GM19238 (cell line): Measurements from ENCODE around the gene H1-8.
"Not testable (repeated sequence)": the region's sequence is repeated elsewhere in the genome, so short reads cannot be mapped to it uniquely, and the experiment has no call there.

Experiments used
- DNase-seq: peaks from one replicate; pipeline ENCODE4 v3.0.0; 2011; ENCODE audit warnings: low spot score; ENCODE audit not compliant: insufficient read length

Gene H1-8

GRCh38 chr3:129533406-129533805, 9.6 kb upstream of the H1-8 start:
- no peak for DNase-seq

GRCh38 chr3:129534428-129535027, 8.4 kb upstream of the H1-8 start:
- DNase-seq, result no peak

- no peak for DNase-seq
These were observed 7.9 kb upstream of the H1-8 start for GRCh38 chr3:129535075-129535474.

- no peak for DNase-seq
These were observed 6.7 kb upstream of the H1-8 start for GRCh38 chr3:129536374-129536667.

DNA sequence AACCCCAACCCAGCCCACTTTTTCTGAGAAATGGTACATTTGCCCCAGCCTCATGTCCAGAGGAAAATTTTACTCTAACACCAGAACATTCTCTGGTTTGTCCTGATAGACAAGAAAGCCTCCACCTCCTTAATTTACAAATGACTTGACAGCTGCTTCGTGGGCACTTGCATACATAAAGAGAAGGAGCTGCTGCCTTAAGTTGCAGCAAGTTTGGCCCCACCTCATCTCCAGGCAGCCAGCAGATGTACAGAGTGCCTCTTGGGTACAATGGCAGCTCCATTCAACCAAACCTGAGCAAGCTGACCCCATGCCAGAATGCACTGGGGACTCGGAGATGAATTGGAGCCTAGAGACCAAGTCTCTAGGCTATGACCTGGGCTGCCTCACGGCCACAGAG, 6.2 kb upstream of the H1-8 start:
- no peak for DNase-seq

- DNase-seq, result no peak
These were observed 3.8 kb upstream of the H1-8 start for GRCh38 chr3:129539206-129539605.

GRCh38 chr3:129540776-129541516, 2.0 kb upstream of the H1-8 start:
- no peak for DNase-seq

DNA sequence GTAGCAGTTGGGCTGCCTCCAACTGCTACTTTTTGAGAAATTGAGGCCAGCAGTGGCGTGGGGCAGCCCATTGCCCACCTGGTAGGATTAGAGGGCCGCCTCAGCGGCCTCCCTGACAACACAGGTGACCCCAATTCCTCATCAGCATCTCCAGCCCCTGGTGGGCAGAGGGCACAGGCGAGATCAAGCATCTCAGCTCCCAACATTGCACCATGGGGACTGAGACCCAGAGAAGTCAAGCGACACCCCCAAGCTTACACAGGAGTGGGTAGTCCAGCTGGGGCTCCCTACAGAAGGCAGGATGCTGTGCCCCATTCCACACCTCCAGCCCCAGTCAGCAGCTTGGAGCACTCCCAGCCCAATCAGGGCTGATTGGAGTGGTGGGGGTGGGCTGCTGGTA, 228 bp upstream of the H1-8 start:
- no peak for DNase-seq

DNA sequence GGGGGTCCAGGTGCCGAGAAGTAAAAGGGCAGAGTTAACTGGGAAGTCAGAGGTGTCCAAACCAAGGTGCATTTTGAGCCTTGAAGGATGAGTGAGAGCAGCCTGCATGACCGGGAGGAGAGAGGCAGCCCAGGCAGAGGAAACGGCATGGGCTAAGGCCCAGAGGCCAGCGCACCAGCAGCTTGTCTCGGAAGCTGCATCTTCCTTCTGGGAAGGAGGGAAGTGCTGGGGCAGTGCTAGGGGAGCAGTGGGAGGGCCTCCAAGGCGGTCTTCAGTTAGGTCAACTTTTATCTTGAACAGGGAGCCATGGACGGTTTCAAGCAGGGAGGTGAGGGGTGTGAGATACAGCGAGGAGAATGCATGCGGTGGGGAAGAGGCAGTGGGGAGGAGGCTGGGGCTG, 1.0 kb downstream of the H1-8 start:
- no peak for DNase-seq

GRCh38 chr3:129545951-129546350, 3.0 kb downstream of the H1-8 start:
- DNase-seq, result not testable (repeated sequence)

DNA sequence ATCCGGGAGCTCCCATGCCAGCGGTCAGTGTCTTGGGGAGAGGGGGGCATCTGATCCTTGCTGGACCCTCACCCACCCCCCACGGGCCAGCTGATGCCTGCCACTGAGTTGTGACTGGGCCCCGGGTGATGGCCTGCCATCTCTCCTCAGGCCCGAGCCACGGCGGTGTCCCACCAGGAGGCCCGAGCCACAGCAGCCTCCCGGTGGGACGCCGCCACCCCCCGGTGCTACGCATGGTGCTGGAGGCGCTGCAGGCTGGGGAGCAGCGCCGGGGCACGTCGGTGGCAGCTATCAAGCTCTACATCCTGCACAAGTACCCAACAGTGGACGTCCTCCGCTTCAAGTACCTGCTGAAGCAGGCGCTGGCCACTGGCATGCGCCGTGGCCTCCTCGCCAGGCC, 4.3 kb downstream of the H1-8 start:
- no peak for DNase-seq

DNA sequence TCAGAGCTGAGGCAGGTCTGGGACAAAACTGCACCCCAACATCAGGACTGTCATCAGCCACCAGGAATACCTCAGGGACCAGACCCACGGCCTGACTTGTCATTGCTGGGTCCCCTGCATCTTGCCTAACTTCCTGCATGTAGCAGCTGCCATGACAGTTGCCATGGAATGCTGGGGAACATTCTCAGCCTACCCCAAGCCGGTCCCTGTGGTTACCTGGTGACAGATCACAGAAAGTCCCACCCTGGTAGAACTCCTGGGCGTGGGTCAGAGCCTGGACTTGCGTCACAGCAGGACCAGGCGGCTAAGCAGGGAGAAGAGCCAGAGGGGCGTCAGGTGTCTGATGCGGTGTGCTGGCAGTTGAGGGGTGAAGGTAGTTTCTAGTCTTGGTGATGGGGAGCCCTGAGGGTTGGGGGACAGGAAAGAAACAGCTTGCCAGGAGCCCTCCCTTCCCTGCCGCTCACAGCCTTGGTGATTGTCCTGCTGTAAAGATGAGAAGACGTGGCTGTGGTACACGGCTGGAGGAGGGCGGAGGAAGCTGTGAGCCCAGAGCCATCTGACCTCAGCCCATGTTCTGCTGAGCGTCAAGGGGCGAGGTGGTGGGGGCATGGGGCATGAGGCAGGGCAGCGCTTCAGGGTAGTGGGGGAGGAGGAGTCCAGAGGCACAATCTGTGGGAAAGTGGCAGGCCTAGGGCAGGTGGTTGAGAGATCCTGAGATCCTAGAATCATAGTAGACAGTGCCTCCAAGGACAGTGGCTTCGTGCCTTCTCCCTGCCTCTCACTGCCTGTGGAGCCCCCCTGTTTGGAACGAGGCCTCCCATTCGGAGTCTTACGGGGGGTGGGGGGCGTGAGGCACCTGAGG, 5.4 kb downstream of the H1-8 start:
- DNase-seq, result no peak

DNA sequence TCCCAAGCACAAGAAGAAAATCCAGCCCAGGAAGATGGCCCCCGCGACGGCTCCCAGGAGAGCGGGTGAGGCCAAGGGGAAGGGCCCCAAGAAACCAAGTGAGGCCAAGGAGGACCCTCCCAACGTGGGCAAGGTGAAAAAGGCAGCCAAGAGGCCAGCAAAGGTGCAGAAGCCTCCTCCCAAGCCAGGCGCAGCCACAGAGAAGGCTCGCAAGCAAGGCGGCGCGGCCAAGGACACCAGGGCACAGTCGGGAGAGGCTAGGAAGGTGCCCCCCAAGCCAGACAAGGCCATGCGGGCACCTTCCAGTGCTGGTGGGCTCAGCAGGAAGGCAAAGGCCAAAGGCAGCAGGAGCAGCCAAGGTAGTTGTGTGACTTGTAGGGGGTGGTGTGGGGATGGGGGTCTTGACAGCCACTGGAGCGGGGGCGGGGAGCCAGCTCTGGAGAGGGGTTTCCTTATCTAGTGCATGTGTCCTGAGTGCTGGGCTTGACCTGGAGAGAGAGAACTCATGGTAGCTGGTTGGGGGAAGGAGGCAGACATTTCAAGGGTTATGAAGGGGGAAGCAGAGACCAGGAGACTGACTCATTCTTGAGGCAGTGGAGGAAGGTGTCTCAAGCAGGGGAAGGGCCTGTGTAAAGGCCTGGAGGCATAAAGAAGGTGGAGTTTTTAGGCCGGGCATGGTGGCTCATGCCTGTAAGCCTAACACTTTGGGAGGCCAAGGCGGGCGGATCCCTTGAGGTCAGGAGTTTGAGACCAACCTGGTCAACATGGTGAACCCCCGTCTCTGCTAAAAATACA, 6.2 kb downstream of the H1-8 start:
- DNase-seq, result no peak

GRCh38 chr3:129549805-129550204, 6.8 kb downstream of the H1-8 start:
- no peak for DNase-seq

- DNase-seq, result no peak
These were observed 9.5 kb downstream of the H1-8 start for GRCh38 chr3:129552287-129553050.

DNA sequence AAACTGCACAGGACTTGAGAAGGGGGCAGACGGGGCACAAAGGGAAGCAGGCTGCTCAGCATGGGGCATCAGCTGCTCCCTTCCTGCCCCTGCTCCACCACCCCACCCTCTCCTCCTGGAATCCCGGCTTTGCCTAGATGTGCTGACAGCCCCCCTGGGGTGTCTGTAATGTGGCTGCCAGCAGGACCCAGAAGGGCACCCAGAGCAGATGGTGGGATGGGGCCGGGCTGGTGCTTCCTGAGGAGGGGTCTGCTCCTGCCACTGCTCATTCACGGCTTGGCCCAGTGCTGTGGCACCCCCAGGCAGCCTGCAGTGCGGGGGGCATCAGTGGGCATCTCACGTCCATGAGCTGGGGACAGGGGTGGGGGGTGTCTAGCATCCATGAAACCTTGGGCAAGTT, 10.2 kb downstream of the H1-8 start:
- no peak for DNase-seq

DNA sequence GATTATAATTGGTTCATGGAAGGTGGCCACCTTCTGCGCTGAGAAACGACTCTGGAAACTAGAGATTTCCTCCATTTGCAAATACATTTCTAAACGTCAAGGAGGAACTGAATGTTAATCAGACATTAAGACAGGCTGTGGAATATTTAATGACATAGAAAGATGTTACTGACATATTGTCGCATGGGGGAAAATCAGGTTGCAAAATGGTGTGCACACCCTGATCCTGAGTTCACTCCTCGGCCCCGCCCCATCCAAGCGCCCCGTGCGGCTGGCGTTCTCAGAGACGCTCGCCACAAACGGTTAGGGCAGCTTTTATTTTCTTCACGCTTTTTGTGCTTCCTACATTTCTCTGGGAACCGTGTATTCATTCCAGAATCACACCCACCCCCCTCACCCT, 10.7 kb downstream of the H1-8 start:
- DNase-seq, result no peak

- no peak for DNase-seq
These were observed 11.6 kb downstream of the H1-8 start for GRCh38 chr3:129554356-129555152.

DNA sequence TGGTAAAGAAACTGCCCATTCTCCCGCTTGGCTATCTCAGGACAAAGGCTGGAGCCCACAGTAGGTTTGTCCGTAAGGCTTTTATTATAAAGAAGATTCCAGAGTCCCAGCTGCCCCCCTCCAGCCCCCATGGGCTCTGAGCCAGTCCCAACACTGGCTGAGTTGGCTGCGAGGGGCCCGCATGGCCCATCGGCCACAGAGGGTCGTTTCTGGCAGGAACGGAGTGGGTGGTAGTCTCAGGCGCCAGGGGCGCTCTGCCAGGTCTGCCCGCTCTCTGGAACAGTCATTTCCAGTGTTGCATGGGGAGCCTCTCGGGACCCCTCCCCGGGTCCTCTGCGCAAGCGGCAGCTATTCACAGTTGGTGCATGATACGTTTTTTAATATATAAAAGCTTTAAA, 12.2 kb downstream of the H1-8 start:
- DNase-seq, result no peak
